ENCODE results near the gene BCAS3. TPM values are rescaled to one million over a fixed set of nuclear protein-coding genes. Genes with fewer than 3 reads are reported as not detected.

The BCAS3 gene
- total RNA-seq, 1 donor from 2014 or later: 38.1 TPM

GRCh38 chr17:61410141-61411010 is 732.7 kb downstream of the BCAS3 start:
- Mint-ChIP-seq H3K4me1 (ENCODE audit: unreplicated experiment) (peaks cover 9% of the 10 kb centered on the region), H3K27ac (ENCODE audit: unreplicated experiment) (no peak overlapping the region), H3K9me3 (ENCODE audit: unreplicated experiment) (no peaks in the 10 kb centered on the region), H3K4me3 (ENCODE audit: unreplicated experiment) (peak overlapping the region; percentile 79), H3K27me3 (ENCODE audit: unreplicated experiment) (peaks cover 28% of the 10 kb centered on the region), H3K36me3 (ENCODE audit: low read depth, unreplicated experiment) (peaks cover 3% of the 10 kb centered on the region)
- DNase-seq (ENCODE audit: low spot score): peak; percentile 91
- TF ChIP-seq CTCF (IDR thresholded peaks at IDR 0.05; ENCODE audit: unreplicated experiment): peak; percentile 68

- H3K4me3 Mint-ChIP-seq (ENCODE audit: unreplicated experiment): no peak overlapping the region
- peaks cover 29% of the 10 kb centered on the region for H3K27me3 Mint-ChIP-seq (ENCODE audit: unreplicated experiment)
- H3K27ac Mint-ChIP-seq (ENCODE audit: unreplicated experiment): no peak overlapping the region
- peaks cover 3% of the 10 kb centered on the region for H3K36me3 Mint-ChIP-seq (ENCODE audit: low read depth, unreplicated experiment)
- peaks cover 9% of the 10 kb centered on the region for H3K4me1 Mint-ChIP-seq (ENCODE audit: unreplicated experiment)
- no peaks in the 10 kb centered on the region for H3K9me3 Mint-ChIP-seq (ENCODE audit: unreplicated experiment)
- TF ChIP-seq CTCF (IDR thresholded peaks at IDR 0.05; ENCODE audit: unreplicated experiment): no peak
- no peak for DNase-seq (ENCODE audit: low spot score)
Measured at GRCh38 chr17:61411011-61411260, 733.3 kb downstream of the BCAS3 start.

- Mint-ChIP-seq H3K4me1 (ENCODE audit: unreplicated experiment) (peaks cover 13% of the 10 kb centered on the region), H3K27me3 (ENCODE audit: unreplicated experiment) (peaks cover 27% of the 10 kb centered on the region), H3K36me3 (ENCODE audit: low read depth, unreplicated experiment) (peaks cover 3% of the 10 kb centered on the region), H3K9me3 (ENCODE audit: unreplicated experiment) (no peaks in the 10 kb centered on the region), H3K4me3 (ENCODE audit: unreplicated experiment) (peak overlapping the region; percentile 83), H3K27ac (ENCODE audit: unreplicated experiment) (no peak overlapping the region)
- peak; percentile 59 for DNase-seq (ENCODE audit: low spot score)
- TF ChIP-seq CTCF (IDR thresholded peaks at IDR 0.05; ENCODE audit: unreplicated experiment): peak; percentile 50
Measured at GRCh38 chr17:61411261-61412142, 733.9 kb downstream of the BCAS3 start.

GRCh38 chr17:61412143-61412859 is 734.6 kb downstream of the BCAS3 start:
- Mint-ChIP-seq H3K36me3 (ENCODE audit: low read depth, unreplicated experiment) (peaks cover 3% of the 10 kb centered on the region), H3K4me1 (ENCODE audit: unreplicated experiment) (peaks cover 13% of the 10 kb centered on the region), H3K4me3 (ENCODE audit: unreplicated experiment) (no peak overlapping the region), H3K9me3 (ENCODE audit: unreplicated experiment) (no peaks in the 10 kb centered on the region), H3K27ac (ENCODE audit: unreplicated experiment) (no peak overlapping the region), H3K27me3 (ENCODE audit: unreplicated experiment) (peaks cover 22% of the 10 kb centered on the region)
- peak; percentile 99 for TF ChIP-seq CTCF (IDR thresholded peaks at IDR 0.05; ENCODE audit: unreplicated experiment)
- DNase-seq (ENCODE audit: low spot score): peak; percentile 90
